Right lobe of liver (tissue), 6 donors: ENCODE results near the gene POTEB2. TPM values are rescaled to one million over a fixed set of nuclear protein-coding genes. Genes with fewer than 3 reads are reported as not detected.
"Not testable (repeated sequence)": the region's sequence is repeated elsewhere in the genome, so short reads cannot be mapped to it uniquely, and the experiment has no call there.

Experiments used
- ATAC-seq, 4 donors: fragments of 200-7000 bp; cut with Tn5 transposase; one replicate each; pipeline ENCODE4 v1.9.1; 2020; ENCODE audit warnings: mild to moderate bottlenecking in 4 of 4, moderate library complexity in 4 of 4
- DNase-seq, 3 donors: peaks; one replicate each; pipeline ENCODE4 v3.0.0-alpha.2; 2020
- H3K27ac ChIP-seq, 3 donors: fragments of 200-600 bp; one replicate each; pipeline ENCODE4 v1.8.0; 2022
- H3K27me3 ChIP-seq, 2 donors: fragments of 200-600 bp; one replicate each; pipeline ENCODE4 v1.8.0; 2022
- H3K36me3 ChIP-seq, 4 donors: fragments of 200-600 bp; sonication (generic) in 1 of 4; one replicate each; pipeline versions ENCODE4 v1.5.1 to v1.8.0; 2017 to 2022; ENCODE audit warnings: control low read depth in 1 of 4
- H3K4me1 ChIP-seq, 4 donors: fragments of 200-600 bp; sonication (generic) in 1 of 4; one replicate each; pipeline versions ENCODE4 v1.5.1 to v1.8.0; 2017 to 2022; ENCODE audit warnings: control low read depth in 1 of 4
- H3K4me3 ChIP-seq, 3 donors: fragments of 200-600 bp; one replicate each; pipeline ENCODE4 v1.8.0; 2022
- H3K9me3 ChIP-seq, 4 donors: fragments of 200-600 bp; sonication (generic) in 1 of 4; one replicate each; pipeline versions ENCODE4 v1.5.1 to v1.8.0; 2017 to 2022; ENCODE audit warnings: control low read depth in 1 of 4
- WGBS: methylation state at CpG from one replicate; pipeline ENCODE4 v1.1.6; 2018; ENCODE audit warnings: low coverage, low lambda C conversion rate; ENCODE audit not compliant: insufficient coverage; ENCODE audit errors: missing lambda C conversion rate; 5-methylcytosine and 5-hydroxymethylcytosine counted together
- intact Hi-C, 2 donors: fragments of 100-400 bp; cut with DNase I; formaldehyde crosslinking; loops; one replicate each; pipeline versions ENCODE4 v1.11.2 to v1.14.1; 2022
- long read RNA-seq: library from polyadenylated mRNA; unstranded; transcript quantifications from one replicate; pipeline ENCODE4 v2.0.0, GENCODE V29; 2019
- microRNA-seq, 2 donors: library from miRNA; unstranded; fragments of <30 nt; microRNA quantifications; one replicate each; pipeline ENCODE4, GENCODE V29; 2019 to 2020
- small RNA-seq, 2 experiments: library from RNA; depleted of rRNA; stranded (forward); fragments of <200 nt; gene quantifications; one replicate each; pipeline ENCODE3, GENCODE V24; 2016
- total RNA-seq, 6 experiments: library from RNA; depleted of rRNA in 2 of 6; stranded (reverse); fragments of >200 nt in 2 of 6; fragmentation: NEBNext Ultra II Directional in 3 of 6; extraction: Animal tissue kit (Norgen Biotek cat#: 25700) in 3 of 6; gene quantifications; one replicate each; pipeline versions ENCODE4 v1.1.0 to v1.2.4, GENCODE V29; 2016 to 2023
- donor health status: DM: no; HTN: yes; CAD: no.
- donor health status: DM: no; HTN: no; CAD: no.
- donor health status: DM: no; HTN: no; CAD: no.
- donor health status: DM: no; HTN: yes; CAD: no.
- donor health status: DM: no; HTN: yes; CAD: no.

POTEB2 gene
- total RNA-seq: not detected
- long read RNA-seq: 0 reads

GRCh38 chr15:20866214-20866613 is at the start of gene POTEB2:
Gene POTEB2 (minus strand): TSS chr15:20866314. CDS start chr15:20866281, 33 bp downstream.
- H3K27me3 ChIP-seq, DNase-seq, H3K4me3 ChIP-seq, intact Hi-C loops, H3K4me1 ChIP-seq, ATAC-seq, H3K27ac ChIP-seq, H3K36me3 ChIP-seq, H3K9me3 ChIP-seq: not testable (repeated sequence)
- no CpG with 5 or more reads among the region's 9 CpGs for WGBS

- H3K4me3 ChIP-seq, H3K36me3 ChIP-seq, H3K27me3 ChIP-seq, intact Hi-C loops, H3K9me3 ChIP-seq, ATAC-seq, H3K27ac ChIP-seq, DNase-seq, H3K4me1 ChIP-seq: not testable (repeated sequence)
- no CpG with 5 or more reads among the region's 5 CpGs for WGBS
Measured at GRCh38 chr15:20879916-20880315, 13.8 kb upstream of the POTEB2 start.

GRCh38 chr15:20878464-20878863 is 12.3 kb upstream of the POTEB2 start:
- H3K9me3 ChIP-seq, H3K27ac ChIP-seq, ATAC-seq, intact Hi-C loops, H3K27me3 ChIP-seq, H3K36me3 ChIP-seq, DNase-seq, H3K4me3 ChIP-seq, H3K4me1 ChIP-seq: not testable (repeated sequence)
- no CpG with 5 or more reads among the region's 48 CpGs for WGBS

- ATAC-seq, H3K4me1 ChIP-seq, H3K27ac ChIP-seq, intact Hi-C loops, H3K36me3 ChIP-seq, H3K27me3 ChIP-seq, H3K9me3 ChIP-seq, DNase-seq, H3K4me3 ChIP-seq: not testable (repeated sequence)
- WGBS: no CpG with 5 or more reads among the region's 37 CpGs
Measured at GRCh38 chr15:20877819-20878218, 11.7 kb upstream of the POTEB2 start.

Small RNA genes lying within 50 kb of the gene (microRNA-seq; reads per million reads assigned to microRNA genes)
- 0 reads per million in 2 donors for gene MIR3118-2

Small RNA genes lying within 50 kb of the gene (small RNA-seq; reads per million reads assigned to genes)
- gene AC012414.2: 0 reads per million in 2 experiments
- 0 reads per million in 2 experiments for gene MIR3118-2
- gene RNU6-749P: 0 reads per million in 2 experiments
- 0 reads per million in 2 experiments for gene ZNF519P2
